Activated CD4-positive, alpha-beta T cell treated with anti-CD3 and anti-CD28 coated beads, Interleukin-2, amount 50 U/mL, for 48 hours (primary cell): ENCODE results near the gene SHROOM1.
A peak's percentile ranks its signal among the peaks of the same experiment; 100 is the strongest.
"Not testable (repeated sequence)": the region's sequence is repeated elsewhere in the genome, so short reads cannot be mapped to it uniquely, and the experiment has no call there.

Experiments
- DNase-seq, 2 experiments: peaks; one replicate each; pipeline ENCODE4 v3.0.0-alpha.2; 2020

Gene SHROOM1

DNA sequence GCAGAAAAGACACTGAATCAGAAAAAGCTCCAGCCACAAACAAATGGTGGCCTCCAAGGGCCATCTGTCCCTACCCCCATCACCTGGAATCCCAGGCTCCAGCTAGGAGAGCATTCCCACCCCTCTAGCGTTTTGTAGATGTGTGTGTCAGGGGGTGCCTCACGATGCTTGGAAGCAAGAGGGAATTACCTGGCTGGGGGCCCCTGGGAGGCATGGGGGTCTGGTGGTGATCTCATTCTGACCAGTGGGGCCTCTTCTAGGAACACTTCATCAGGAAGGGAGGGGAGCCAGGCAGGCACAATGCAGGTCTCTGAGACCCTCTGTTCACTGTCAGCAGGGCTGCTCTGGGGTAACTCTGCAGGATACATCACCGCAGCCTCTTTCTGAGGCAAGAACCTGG lies 6.0 kb downstream of the SHROOM1 start:
- no peak for DNase-seq

DNA sequence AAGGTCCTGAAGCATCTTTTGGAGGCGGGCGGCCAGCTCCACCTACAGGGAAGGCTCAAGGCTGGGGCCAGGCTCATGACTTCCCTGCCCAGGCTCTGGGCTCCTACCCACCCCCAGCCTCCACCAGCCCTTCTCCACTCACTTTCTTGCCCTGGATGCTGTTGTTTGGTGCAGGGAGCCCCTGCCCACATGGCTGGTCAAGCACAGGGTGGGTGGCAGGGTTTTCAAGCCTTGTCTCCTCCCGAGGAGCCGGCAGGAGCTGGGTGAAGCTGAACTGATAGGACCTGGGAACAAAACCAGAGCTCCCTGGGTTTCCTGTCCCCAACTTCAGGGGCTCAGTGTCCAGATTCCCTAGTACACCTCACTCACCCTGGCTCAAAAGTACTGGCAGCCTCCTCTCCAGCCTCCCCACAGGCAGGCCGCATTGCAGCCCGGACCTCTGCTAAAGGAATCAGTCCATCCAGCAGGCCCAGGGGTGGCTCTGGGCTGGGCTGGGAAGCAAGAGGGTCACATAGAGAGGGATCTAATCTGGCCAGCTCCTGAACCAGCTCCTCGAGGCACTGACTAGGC lies 6.9 kb downstream of the SHROOM1 start:
- DNase-seq: no peak

DNA sequence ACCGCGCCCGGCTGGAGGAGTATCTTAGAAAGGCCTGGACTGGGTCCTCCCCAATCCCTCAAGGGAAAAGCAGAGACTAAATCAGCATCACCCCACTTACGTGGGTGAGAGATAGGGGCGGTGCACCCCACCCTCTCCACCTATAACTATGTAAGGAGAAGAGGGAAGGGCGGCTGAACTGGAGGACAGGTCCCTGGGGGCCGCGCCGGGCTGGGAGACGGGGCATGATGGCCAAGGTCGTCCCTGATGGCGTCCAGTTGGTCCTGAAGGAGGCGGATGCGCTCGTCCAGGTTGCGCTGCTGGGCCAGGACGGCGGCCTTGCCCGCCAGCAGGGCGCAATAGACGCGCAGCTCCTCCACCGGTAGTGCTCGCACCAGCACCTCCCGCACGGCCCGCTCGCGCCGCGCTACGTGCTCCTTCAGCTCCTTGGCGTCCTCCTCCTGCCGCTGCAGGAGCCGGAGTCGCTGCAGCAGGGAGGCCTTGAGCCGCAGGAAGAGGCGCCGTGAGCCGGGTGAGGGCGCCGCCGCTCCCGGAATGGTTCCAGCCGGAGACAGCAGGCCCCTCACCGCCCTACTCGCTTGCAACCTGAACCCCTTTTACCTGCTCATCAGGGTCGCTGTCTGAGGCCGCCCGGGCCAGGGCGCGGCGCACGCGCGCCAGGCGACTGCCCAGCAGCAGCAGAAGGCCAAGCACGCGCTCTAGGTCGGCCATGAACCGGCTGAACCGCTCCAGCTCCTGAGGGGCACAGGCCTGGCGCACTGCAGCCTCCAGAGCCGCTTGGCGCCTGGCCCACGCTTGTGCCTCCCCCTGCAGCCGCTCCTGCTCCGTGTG lies 7.6 kb downstream of the SHROOM1 start:
- no peak for DNase-seq

DNA sequence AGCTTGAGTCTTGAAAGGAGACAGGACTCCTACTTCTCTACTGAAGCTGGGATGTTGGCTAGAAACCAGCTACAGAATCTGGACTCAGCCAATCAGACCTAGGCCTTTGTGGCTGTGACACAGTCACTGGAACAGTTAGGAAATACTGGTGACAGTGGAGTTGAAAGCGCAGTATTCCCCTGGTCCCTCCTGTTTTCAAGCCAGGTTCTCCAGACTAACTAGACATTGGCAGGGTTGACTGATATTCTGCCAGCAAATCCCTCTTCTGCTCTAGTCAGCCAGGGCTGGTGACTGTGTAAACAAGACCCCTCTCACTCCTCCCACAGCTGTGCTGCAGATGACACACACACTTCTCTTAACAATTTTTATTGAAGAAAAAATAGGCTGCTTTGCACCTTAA lies 8.7 kb downstream of the SHROOM1 start:
- no peak for DNase-seq

DNA sequence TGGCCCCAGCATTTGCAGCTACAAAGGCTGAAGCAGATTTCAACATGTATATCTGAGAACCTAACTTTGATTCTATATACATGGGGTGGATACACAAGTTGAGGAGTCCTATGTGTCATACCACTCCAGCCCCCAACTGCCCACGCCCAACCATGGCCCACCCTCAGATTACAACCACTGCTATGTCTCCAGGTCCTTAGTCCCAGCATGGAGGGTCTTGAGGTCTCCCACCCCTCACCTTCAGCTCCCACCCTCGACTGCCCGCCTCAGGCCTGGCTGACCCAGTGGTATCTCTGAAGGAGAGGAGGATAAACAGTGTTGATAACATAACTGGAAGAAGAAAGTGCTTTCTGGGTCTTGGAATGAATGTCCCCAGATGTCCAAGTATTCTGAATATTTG lies 9.1 kb downstream of the SHROOM1 start:
- no peak for DNase-seq

DNA sequence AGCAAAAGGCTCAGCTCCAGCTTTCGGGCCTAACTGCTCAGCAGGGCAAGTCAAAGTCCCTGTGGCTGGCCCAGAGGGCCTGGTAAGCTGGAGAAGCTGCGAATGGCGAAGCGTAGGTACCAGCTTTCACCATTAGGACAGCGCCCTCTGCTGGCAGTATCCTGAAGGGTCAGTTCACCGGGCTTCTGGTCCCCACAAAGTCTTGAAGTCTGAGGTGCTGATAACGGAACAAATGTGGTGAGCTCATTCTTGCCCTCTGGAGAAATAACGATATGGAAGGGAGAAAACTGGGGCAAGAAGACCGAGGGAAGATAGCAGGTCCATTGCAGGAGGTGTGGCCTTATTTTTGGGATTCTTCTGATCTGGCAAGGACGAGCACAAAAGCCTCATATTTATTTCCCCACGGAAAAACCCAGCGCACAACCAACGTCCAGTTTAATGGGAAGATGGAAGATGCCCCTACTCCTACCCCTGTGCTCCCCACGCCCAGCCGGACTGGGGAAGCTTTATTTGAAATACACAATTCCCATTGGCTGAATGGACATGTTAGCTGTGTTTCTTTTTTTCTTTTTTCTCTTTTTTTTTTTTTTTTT lies 10.2 kb downstream of the SHROOM1 start:
- peak; percentile 96 to 97 for DNase-seq

DNA sequence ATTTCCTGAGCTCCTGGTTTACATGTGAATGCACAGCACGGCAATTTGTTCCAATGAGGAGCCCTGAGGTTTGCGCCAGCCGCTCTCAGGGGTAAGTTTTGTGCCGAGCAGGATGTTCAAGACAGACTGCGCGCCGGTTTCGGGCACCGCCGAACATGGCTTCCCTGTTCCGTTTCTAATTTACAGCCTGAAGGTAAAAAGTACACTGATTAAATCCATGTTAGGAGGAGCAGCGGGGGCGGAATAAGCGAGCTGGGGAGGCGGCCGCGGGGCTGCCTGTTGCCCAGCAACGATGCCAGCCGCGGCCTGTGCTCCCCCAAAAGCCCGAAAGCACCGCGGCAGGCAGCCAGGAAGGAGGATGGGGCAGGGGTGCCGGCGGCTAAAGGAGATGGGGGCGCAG lies 11.0 kb downstream of the SHROOM1 start:
- no peak for DNase-seq

DNA sequence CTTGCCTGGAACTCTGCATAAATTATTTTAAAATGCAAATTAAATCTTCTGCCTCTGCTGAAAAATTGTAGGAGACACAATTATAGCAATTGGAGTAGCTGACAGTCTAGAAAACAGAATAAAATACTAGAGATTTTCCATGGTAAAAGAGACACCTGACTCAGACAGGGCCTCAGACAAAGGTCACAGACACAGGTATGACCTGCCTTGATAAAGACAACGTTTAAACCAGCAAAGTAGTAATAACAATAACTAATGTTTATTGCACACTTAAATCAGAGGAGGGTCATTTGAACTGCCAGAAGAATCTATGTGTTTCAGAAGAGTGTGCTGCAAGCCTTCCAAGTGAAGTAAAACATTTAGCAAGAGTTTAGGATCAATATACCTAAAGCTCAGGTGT lies 13.4 kb downstream of the SHROOM1 start:
- DNase-seq: no peak

DNA sequence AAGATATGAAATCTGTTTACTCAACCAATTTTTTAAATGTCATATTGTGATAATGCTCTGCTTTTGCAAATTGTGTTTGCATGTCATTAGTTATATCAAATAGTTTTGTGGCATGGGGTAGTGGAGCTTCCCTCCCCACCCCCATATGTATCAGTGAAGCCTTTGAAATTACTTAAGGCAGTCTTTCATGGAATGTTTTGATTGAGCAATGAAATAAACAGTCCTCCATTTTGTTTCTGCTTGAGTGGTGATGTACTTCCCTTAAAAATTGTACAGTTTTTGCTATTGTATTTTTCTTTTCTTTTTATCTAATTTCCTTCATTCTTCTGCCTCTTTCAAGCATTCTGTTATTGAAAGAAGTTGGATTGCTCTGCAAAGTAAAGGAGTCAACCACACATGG lies 13.9 kb downstream of the SHROOM1 start:
- no peak for DNase-seq

DNA sequence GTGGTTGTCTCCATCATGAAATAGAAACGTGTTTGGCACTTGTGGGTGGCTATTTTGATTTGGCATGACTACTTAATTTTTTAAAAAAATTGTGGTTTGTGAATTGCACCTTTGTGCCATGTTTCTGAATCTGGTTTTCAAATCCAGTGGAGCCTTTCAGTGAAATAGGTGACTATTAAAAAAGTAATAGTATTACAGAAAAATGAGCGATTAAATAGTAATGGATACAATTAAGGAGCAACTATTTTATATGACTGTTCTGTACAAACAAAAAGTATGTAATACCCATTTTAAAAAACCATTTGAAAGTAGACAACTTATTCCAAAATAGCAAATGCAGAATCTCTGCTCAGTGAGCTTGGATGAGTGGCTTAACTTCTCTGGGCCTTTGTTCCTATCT lies 14.4 kb downstream of the SHROOM1 start:
- DNase-seq: no peak

DNA sequence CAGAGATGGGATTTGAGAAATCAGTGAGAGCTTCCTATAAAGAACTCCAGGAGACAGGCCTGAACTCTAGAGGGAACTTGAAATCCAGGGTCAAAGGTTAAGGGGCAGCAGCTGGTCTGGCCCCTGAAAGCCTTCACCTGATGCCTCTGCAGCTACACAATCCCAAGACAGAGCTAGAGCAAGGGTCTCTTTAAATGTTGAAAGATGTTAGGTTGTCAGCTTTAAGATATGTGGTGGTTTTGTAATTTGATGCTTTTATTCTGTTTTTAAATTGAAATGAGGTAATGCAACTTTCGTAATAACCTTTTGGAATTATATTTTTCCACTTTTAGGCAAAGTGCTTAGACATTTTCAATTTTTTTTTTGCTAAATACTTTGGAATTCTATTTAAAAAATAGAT lies 15.0 kb downstream of the SHROOM1 start:
- no peak for DNase-seq

DNA sequence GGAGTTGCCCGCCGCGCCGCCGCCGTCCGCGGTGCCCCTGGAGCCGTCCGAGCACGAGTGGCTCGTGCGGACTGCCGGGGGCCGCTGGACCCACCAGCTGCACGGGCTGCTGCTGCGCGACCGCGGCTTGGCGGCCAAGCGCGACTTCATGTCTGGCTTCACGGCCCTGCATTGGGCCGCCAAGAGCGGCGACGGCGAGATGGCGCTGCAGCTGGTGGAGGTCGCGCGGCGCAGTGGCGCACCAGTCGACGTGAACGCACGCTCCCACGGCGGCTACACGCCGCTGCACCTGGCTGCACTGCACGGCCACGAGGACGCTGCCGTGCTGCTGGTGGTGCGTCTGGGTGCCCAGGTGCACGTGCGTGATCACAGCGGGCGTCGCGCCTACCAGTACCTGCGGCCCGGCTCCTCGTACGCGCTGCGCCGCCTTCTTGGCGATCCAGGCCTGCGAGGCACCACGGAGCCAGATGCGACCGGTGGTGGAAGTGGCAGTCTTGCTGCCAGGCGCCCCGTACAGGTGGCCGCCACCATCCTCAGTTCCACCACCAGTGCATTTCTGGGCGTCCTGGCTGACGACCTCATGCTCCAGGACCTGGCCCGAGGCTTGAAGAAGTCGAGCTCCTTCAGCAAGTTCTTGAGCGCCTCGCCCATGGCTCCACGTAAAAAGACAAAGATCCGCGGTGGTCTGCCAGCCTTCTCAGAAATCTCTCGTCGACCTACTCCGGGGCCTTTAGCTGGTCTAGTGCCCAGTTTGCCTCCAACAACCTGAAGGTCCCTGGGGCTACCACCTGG lies 15.7 kb downstream of the SHROOM1 start:
- no peak for DNase-seq

DNA sequence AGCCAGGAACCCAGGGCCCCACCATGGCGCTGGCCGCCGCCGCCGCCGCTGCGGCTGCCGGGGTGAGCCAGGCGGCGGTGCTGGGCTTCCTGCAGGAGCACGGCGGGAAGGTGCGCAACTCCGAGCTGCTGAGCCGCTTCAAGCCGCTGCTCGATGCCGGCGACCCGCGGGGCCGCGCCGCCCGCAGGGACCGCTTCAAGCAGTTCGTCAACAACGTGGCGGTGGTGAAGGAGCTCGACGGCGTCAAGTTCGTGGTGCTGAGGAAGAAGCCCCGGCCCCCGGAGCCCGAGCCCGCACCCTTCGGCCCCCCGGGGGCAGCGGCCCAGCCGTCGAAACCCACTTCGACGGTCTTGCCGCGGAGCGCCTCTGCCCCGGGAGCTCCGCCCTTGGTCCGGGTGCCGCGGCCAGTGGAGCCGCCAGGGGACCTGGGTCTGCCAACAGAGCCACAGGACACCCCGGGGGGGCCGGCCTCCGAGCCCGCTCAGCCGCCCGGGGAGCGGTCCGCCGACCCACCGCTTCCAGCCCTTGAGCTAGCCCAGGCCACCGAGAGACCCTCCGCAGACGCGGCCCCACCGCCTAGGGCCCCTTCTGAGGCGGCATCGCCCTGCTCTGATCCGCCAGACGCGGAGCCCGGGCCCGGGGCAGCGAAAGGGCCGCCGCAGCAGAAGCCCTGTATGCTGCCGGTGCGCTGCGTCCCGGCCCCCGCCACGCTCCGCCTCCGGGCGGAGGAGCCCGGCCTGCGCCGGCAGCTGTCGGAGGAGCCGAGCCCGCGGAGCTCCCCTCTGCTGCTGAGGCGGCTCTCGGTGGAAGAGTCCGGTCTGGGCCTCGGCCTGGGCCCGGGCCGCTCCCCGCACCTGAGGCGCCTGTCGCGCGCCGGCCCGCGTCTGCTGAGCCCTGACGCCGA lies 16.6 kb downstream of the SHROOM1 start:
- DNase-seq: peak in 1 of 2 experiments; percentile 37

DNA sequence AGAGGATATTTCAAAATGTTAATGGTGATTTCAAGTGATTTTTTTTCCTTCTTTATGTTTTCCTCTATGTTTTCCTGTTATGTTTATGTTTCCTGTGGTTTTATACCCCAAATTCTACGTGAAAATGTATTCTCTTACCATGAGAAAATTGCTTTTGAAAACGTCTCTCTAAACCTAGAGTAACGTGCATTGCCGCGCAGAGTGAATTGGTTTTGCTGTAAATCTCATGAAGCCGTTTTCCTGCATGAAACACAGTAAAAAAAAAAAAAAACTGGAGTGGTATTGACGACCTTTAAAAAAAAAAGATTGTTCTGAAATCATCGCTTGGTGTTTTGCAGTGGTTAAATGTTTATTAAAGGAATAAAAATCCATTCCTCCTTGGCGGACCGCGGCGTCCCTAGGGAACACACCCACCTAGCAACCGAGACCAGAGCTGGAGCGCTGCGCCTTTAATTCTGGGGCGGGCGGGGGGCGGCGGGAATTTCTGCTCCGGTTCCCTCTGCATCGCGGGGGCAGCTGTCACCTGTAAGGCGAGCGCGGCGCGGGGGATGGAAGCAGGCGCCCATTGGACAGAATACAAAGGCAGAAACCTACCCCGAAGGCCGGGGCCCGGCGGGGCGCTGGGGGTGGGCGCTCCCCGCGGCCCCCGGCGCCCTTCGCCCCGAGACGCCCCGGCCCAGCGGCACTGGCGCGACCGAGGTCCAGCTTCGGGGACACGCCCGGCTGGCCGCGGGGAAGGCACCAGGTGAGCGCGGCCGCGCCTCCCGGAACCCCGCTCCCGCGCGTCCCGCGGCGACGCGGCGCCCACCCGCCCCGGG lies 17.5 kb downstream of the SHROOM1 start, which contains the start of gene SOWAHA:
TSS of gene SOWAHA (plus strand) at position 522 of the 818 bp plus-strand sequence. CDS start 320 bp downstream, outside the sequence.
- no peak for DNase-seq

DNA sequence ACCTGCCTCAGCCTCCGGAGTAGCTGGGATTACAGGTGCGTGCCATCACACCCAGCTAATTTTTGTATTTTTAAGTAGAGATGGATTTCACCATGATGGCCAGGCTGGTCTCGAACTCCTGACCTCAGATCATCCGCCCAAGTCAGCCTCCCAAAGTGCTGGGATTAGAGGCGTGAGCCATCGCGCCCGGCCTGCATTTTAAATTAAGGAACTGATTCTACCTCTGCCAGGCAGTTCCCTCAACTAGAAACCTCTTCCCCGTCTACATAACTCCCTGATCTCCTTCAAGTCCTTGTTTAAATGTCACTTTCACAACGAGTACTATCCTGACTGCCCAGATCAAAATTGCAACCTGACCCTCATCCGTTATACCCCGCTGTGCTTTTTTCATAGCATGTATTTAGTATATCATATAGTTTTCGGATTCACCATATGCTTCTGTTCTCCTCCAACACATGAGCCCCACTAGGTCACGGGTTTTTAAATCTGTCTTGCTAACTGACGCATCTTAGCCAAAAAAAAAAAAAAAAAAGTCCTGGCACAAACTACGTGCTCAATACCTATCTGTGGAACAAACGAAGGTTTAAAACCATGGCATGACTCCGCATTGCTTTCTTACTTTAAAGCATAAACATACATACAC lies 18.2 kb downstream of the SHROOM1 start:
- no peak for DNase-seq

DNA sequence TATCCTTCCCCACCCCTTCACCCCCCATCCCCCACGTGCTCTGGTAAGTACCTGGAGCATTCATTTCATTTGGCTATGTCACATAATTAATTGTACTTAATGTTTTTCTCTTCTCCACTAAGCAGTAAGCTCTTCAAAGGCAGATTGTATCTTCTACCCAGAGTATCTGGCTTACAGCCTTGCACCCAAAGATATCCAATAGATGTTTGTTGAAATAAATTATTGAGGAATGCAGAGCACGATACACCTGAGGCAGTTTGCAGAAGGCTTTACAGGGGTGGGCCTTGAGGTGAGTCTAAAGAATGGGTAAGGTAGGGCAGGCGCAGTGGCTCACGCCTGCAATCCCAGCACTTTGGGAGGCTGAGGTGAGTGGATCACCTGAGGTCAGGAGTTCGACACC lies 19.8 kb downstream of the SHROOM1 start:
- DNase-seq: no peak

DNA sequence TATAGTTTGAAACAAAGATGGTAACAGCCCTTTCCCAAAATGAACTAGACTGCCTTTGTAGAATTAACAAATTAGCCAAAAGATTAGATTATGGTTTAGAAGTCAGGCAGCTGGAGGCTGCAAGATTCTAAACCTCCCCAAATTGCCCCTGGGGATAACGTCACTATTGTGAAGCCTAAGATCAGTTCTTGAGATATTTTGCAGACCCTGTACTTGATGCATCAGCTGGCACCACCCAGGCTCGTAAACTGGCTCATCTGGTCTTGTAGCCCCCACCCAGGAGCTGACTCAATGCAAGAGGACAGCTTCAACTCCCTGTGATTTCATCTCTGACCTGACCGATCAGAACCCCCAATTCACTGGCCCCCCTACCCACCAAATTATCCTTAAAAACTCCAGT lies 21.6 kb downstream of the SHROOM1 start:
- DNase-seq: no peak

DNA sequence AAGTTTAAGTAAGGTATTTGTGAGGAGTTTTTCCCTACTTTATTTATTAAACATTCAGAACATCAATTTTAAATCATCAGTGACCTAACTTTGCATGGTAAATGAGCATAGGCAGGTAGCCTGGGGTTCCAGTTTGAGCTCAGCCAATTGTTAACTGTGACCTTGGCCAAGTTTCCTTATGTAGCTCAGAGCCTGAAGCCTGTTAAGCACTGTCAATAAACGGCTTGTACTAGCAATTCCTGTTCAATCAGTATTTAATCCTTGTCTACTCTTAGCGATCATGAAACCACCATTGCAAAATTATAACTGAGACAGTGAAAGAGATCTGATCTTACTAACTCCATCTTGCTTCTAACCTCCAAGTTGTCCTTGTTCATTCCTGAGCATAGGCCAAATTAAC lies 22.0 kb downstream of the SHROOM1 start:
- no peak for DNase-seq

DNA sequence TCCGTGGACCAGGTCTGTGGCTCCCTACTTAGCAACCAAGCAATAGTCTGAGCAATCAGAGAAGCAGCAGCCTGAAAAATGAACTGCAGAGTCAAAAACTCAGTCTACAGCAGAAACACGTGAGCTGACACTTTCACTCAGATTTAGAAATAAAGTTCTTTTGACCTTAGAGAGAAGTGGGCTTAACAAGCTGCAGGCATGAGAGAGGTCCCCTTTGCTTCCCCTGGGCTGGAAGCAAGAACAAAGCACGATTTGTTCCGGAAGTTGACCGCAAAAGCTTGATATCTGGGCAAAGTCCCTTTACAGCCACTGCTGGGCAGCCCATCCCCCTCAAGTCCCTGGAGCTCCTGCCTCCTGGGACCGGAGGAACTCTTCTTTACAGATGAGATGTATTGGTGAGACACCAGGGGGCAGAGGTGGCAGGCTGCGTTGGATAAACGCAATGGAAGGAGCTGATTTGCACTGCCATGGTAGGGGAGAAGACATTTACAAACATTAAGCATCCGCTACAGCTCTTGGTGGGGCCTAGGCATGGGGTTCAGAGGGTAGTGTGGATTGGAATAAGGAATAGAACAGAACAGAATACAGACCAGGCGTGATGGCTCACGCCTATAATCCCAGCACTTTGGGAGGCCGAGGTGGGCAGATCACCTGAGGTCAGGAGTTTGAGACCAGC lies 23.1 kb downstream of the SHROOM1 start:
- DNase-seq: no peak

DNA sequence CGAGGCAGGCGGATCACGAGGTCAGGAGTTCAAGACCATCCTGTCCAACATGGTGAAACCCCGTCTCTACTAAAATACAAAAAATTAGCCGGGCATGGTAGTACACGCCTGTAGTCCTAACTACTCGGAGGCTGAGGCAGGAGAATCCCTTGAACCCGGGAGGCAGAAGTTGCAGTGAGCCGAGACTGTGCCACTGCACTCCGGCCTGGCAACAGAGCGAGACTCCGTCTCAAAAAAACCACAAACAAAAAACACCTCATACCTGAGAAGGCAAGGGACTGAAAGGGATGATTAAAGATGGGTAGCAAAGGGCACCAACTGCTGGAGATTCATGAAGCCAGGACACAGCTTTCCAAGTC lies 23.7 kb downstream of the SHROOM1 start:
- not testable (repeated sequence) for DNase-seq
